HepG2 (cell line): Measurements from ENCODE around the gene POMT2. TPM values are rescaled to one million over a fixed set of nuclear protein-coding genes. Genes with fewer than 3 reads are reported as not detected.

Experiments used
- ATAC-seq: fragments of 200-7000 bp; cut with Tn5 transposase; 3 replicates; pipeline ENCODE4 v1.9.1; 2020; ENCODE audit warnings: mild to moderate bottlenecking, moderate library complexity
- BruUV-seq: library from RNA; stranded (reverse); fragments of 400-500 nt; replicated peaks from 2 replicates; lab custom pipeline; 2021; lab: Mats Ljungman, UMichigan
- CTCF ChIA-PET: fragments of 300-600 bp; formaldehyde crosslinking; extraction: SDS; loops from one replicate; lab custom pipeline; 2021; ENCODE audit warnings: low total read pairs, inconsistent platforms, low intra/inter-chr PET ratio; lab: Yijun Ruan, JAX
- POLR2A ChIA-PET: fragments of 350-600 bp; sonication (Branson Sonifier 250); formaldehyde crosslinking; loops from one replicate; lab custom pipeline; 2020; ENCODE audit warnings: antibody characterized with exemption, inconsistent platforms; lab: Yijun Ruan, JAX
- DNase-seq: peaks from one replicate; pipeline ENCODE4 v3.0.0-alpha.2; 2015; ENCODE audit warnings: low spot score
- FAIRE-seq: peaks from 3 replicates; lab custom pipeline; 2011; peaks lifted over from hg19 to GRCh38; lab: Jason Lieb, UNC
- H2AFZ ChIP-seq: one replicate; pipeline ENCODE4 v1.6.1; 2011; ENCODE audit warnings: low read length, inconsistent platforms
- H3K27ac ChIP-seq: fragments of 300-600 bp; 3 replicates; pipeline ENCODE4 v1.8.0; 2011; ENCODE audit warnings: mixed run types, mild to moderate bottlenecking, mixed read lengths, low read length, inconsistent platforms; ENCODE audit not compliant: insufficient read depth; ENCODE audit errors: extremely low read length
- H3K27me3 ChIP-seq, 2 experiments: fragments of 200-600 bp in 1 of 2; 2 replicates in 1 of 2; 3 replicates in 1 of 2; pipeline versions ENCODE4 v1.6.0 to v1.8.0; 2011; ENCODE audit warnings: low read length in 2 of 2, mild to moderate bottlenecking in 2 of 2, moderate library complexity in 2 of 2, inconsistent platforms in 1 of 2; ENCODE audit not compliant: insufficient read depth in 2 of 2, control insufficient read depth in 1 of 2
- H3K36me3 ChIP-seq, 2 experiments: fragments of 200-600 bp in 1 of 2; replicated peaks in 1 of 2; 2 replicates in 1 of 2; 3 replicates in 1 of 2; pipeline versions ENCODE4 v1.5.1 to v1.8.0; 2011; ENCODE audit warnings: low read length in 2 of 2, inconsistent platforms in 1 of 2; ENCODE audit not compliant: insufficient read depth in 2 of 2, control insufficient read depth in 1 of 2
- H3K4me1 ChIP-seq: 2 replicates; pipeline ENCODE4 v1.5.1; 2012; ENCODE audit warnings: low read length, inconsistent platforms; ENCODE audit not compliant: insufficient read depth
- H3K4me2 ChIP-seq: 2 replicates; pipeline ENCODE4 v1.6.0; 2011; ENCODE audit warnings: low read depth, low read length, inconsistent platforms
- H3K4me3 ChIP-seq, 3 experiments: fragments of 200-600 bp in 1 of 3; sonication (generic), shearing (Covaris generic) in 1 of 3; replicated peaks in 1 of 3; 2 replicates each; pipeline ENCODE4 v1.5.1; 2011 to 2016; ENCODE audit warnings: low read length in 3 of 3, inconsistent platforms in 2 of 3, low read depth in 2 of 3, mild to moderate bottlenecking in 2 of 3, control low read depth in 1 of 3, mixed read lengths in 1 of 3; ENCODE audit not compliant: insufficient read depth in 1 of 3
- H3K79me2 ChIP-seq: one replicate; pipeline ENCODE4 v1.6.1; 2011; ENCODE audit warnings: low read length, inconsistent platforms; ENCODE audit not compliant: insufficient read depth
- H3K9ac ChIP-seq: 2 replicates; pipeline ENCODE4 v1.6.0; 2011; ENCODE audit warnings: mild to moderate bottlenecking, low read depth, low read length, inconsistent platforms; ENCODE audit not compliant: insufficient read depth
- H3K9me3 ChIP-seq: 2 replicates; pipeline ENCODE4 v1.5.1; 2012; ENCODE audit warnings: mild to moderate bottlenecking, low read length
- H4K20me1 ChIP-seq: 2 replicates; pipeline ENCODE4 v1.6.0; 2011; ENCODE audit warnings: inconsistent platforms, mild to moderate bottlenecking, low read length, moderate library complexity; ENCODE audit not compliant: insufficient read depth
- ARNTL ChIP-seq: sonication (generic); formaldehyde crosslinking; IDR thresholded peaks from 2 replicates; pipeline ENCODE4 v1.4.0; 2020; ENCODE audit warnings: mild to moderate bottlenecking, missing genetic modification reagents
- CCAR2 ChIP-seq: fragments of 200-400 bp; formaldehyde crosslinking; optimal IDR thresholded peaks from 2 replicates; pipeline ENCODE3; 2018; ENCODE audit warnings: low read depth, mild to moderate bottlenecking, low read length, moderate library complexity
- CEBPB ChIP-seq: IDR thresholded peaks from 2 replicates; pipeline ENCODE4 v1.6.1; 2011; ENCODE audit warnings: low read depth, low read length, improper control_type of control experiment, borderline replicate concordance
- ETV6 ChIP-seq: sonication (generic); formaldehyde crosslinking; conservative IDR thresholded peaks from 2 replicates; pipeline ENCODE4 v1.4.0; 2020; ENCODE audit warnings: missing genetic modification reagents
- NR3C1 ChIP-seq: sonication (generic); formaldehyde crosslinking; IDR thresholded peaks from 2 replicates; pipeline ENCODE4 v1.4.0; 2020; ENCODE audit warnings: missing genetic modification reagents
- SAP130 ChIP-seq: IDR thresholded peaks from 2 replicates; pipeline ENCODE4 v1.6.1; 2016; ENCODE audit warnings: low read depth
- SKIL ChIP-seq: sonication (generic); formaldehyde crosslinking; IDR thresholded peaks from 2 replicates; pipeline ENCODE4 v1.8.0; 2022; ENCODE audit warnings: missing genetic modification reagents, mild to moderate bottlenecking, moderate library complexity, borderline replicate concordance
- ZBTB49 ChIP-seq: sonication (generic); formaldehyde crosslinking; IDR thresholded peaks from 2 replicates; pipeline ENCODE4 v1.4.0; 2020; ENCODE audit warnings: missing genetic modification reagents, borderline replicate concordance
- ZKSCAN5 ChIP-seq: sonication (generic); formaldehyde crosslinking; IDR thresholded peaks from 2 replicates; pipeline ENCODE4 v1.5.1; 2020; ENCODE audit warnings: mild to moderate bottlenecking, missing genetic modification reagents
- ZNF205 ChIP-seq: IDR thresholded peaks from 2 replicates; pipeline ENCODE4 v1.6.1; 2018; ENCODE audit warnings: missing biosample characterization, missing genetic modification reagents
- WGBS: methylation state at CpG from one replicate; pipeline ENCODE4 v1.1.6; 2017; ENCODE audit warnings: low lambda C conversion rate; 5-methylcytosine and 5-hydroxymethylcytosine counted together
- in situ Hi-C: cut with HindIII; loops from 2 replicates; pipeline ENCODE4 v1.10.0; 2017; ENCODE audit warnings: low pct_unique_long_range_greater_than_20kb; ENCODE audit not compliant: extremely low pct_ligation_motif_present
- intact Hi-C: fragments of 100-400 bp; cut with micrococcal nuclease; formaldehyde crosslinking; loops from one replicate; pipeline ENCODE4 v1.10.0; 2022; ENCODE audit not compliant: unreplicated experiment
- polyA plus RNA-seq, 8 experiments: library from polyadenylated mRNA; depleted of rRNA in 3 of 8; stranded (reverse) in 7 of 8; unstranded in 1 of 8; fragments of >200 nt; fragmentation: Illumina TruSeq in 4 of 8; extraction: Trizol in 4 of 8; gene quantifications; 2 replicates each; pipeline versions ENCODE4 v1.2.1 to v1.2.3, GENCODE V29; 2011 to 2016; ENCODE audit warnings: low read depth in 4 of 8, missing spikeins in 1 of 8, mixed read lengths in 1 of 8; ENCODE audit not compliant: insufficient read depth in 1 of 8
- total RNA-seq, 5 experiments: library from RNA; depleted of rRNA; stranded (reverse); fragments of >200 nt; fragmentation: Illumina TruSeq; extraction: Trizol; gene quantifications; 2 replicates each; pipeline ENCODE4 v1.2.3, GENCODE V29; 2016; ENCODE audit warnings: low read depth in 1 of 5

POMT2 gene
- total and polyA plus RNA-seq, 2 of the 13 experiments (the other 11 are each of a cell fraction or from before 2014, with no cell fraction given), result 15.3 to 15.9 TPM

DNA sequence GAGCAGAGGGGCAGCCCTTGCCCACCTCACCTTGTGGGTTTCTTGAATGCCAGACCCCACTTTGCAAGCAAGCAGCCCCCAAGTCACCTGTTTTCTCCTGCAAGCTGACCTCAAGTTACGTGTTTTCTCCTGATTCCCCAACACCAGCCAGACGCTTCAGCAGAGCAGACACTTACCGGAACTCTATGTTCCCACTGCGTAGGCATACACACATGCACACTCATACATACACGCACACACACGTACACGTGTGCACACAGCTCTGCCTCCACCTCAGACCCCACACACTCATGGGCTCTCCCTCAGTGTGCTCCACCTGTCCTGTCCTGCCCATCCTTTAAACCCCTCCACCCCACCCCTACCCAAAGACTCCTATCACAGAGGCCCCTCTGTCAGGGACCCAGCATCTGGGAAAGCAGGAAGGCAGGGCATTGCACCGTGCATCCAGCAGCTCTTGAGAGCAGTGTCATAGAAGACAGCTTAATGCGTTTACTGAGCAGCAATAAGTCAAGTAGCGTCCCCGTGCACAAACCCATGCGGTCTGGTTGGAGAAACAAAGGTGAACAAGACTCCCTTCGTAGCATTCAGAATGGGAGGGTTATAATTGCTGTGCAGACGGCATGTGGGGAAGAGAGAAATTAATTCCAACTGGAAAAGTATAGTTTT, 94.7 kb downstream of the POMT2 start:
- no peaks in the 10 kb centered on the region for H3K4me1 ChIP-seq
- H3K4me2 ChIP-seq, result no peak overlapping the region
- WGBS, result 64% methylated on average over 14 of the region's 14 CpGs
- no peak for TF ChIP-seq ZKSCAN5 (CRISPR knock-in tag)
- no peak for TF ChIP-seq CEBPB
- TF ChIP-seq ZNF205, result no peak
- no peak for TF ChIP-seq ETV6 (CRISPR knock-in tag)
- no peak for TF ChIP-seq SAP130 (CRISPR knock-in tag)
- TF ChIP-seq SKIL, result no peak
- no peak for TF ChIP-seq ZBTB49
- TF ChIP-seq CCAR2, result no peak
- TF ChIP-seq ARNTL (CRISPR knock-in tag), result no peak
- no peak for TF ChIP-seq NR3C1 (CRISPR knock-in tag)
- FAIRE-seq (no peak), DNase-seq (no peak), ATAC-seq (no peak)
- no peak overlapping the region for H2AFZ ChIP-seq
- H3K27ac ChIP-seq, result no peak overlapping the region
- CTCF ChIA-PET, result no interaction called here
- no peaks in the 10 kb centered on the region for H3K27me3 ChIP-seq
- no peaks in the 10 kb centered on the region for H3K36me3 ChIP-seq
- POLR2A ChIA-PET, result no interaction called here
- in situ Hi-C loops, result no loop called here
- no peak overlapping the region for H3K4me3 ChIP-seq
- no peaks in the 10 kb centered on the region for H3K9me3 ChIP-seq
- no peak overlapping the region for H3K9ac ChIP-seq
- intact Hi-C loops, result no loop called here
- H3K79me2 ChIP-seq, result no peaks in the 10 kb centered on the region
- no peaks in the 10 kb centered on the region for H4K20me1 ChIP-seq
- BruUV-seq, result no TSS peak
